Astrocyte (in vitro differentiated cells and primary cell): ENCODE data around the gene SYPL2. TPM values are rescaled to one million over a fixed set of nuclear protein-coding genes. Genes with fewer than 3 reads are reported as not detected.

Experiments used
- DNase-seq: peaks from one replicate; pipeline ENCODE4 v3.0.0-alpha.2; 2010; ENCODE audit warnings: low read depth
- FAIRE-seq: peaks from 2 replicates; lab custom pipeline; 2011; peaks lifted over from hg19 to GRCh38; lab: Jason Lieb, UNC
- H2AFZ ChIP-seq: 2 replicates; pipeline ENCODE4 v1.6.0; 2012; ENCODE audit warnings: low read depth, low read length, inconsistent platforms
- H3K27ac ChIP-seq: 2 replicates; pipeline ENCODE4 v1.5.1; 2011; ENCODE audit warnings: low read depth, low read length, inconsistent platforms
- H3K27me3 ChIP-seq: 2 replicates; pipeline ENCODE4 v1.6.0; 2011; ENCODE audit warnings: low read length, inconsistent platforms; ENCODE audit not compliant: insufficient read depth
- H3K36me3 ChIP-seq: 2 replicates; pipeline ENCODE4 v1.5.1; 2011; ENCODE audit warnings: low read length, inconsistent platforms; ENCODE audit not compliant: insufficient read depth
- H3K4me1 ChIP-seq: 2 replicates; pipeline ENCODE4 v1.5.1; 2011; ENCODE audit warnings: low read length, inconsistent platforms; ENCODE audit not compliant: insufficient read depth
- H3K4me2 ChIP-seq: 2 replicates; pipeline ENCODE4 v1.6.0; 2012; ENCODE audit warnings: low read length, inconsistent platforms
- H3K4me3 ChIP-seq: 2 replicates; pipeline ENCODE4 v1.5.1; 2011; ENCODE audit warnings: low read depth, mild to moderate bottlenecking, low read length, inconsistent platforms; ENCODE audit not compliant: insufficient read depth
- H3K79me2 ChIP-seq: 2 replicates; pipeline ENCODE4 v1.6.0; 2012; ENCODE audit warnings: mild to moderate bottlenecking, low read length, inconsistent platforms; ENCODE audit not compliant: insufficient read depth
- H3K9ac ChIP-seq: 2 replicates; pipeline ENCODE4 v1.6.0; 2012; ENCODE audit warnings: mild to moderate bottlenecking, low read length, inconsistent platforms
- H3K9me3 ChIP-seq: 2 replicates; pipeline ENCODE4 v1.5.1; 2012; ENCODE audit warnings: low read depth, mild to moderate bottlenecking, low read length, inconsistent platforms; ENCODE audit not compliant: insufficient read depth
- H4K20me1 ChIP-seq: 2 replicates; pipeline ENCODE4 v1.6.0; 2012; ENCODE audit warnings: low read length, inconsistent platforms; ENCODE audit not compliant: insufficient read depth
- H3K27ac Mint-ChIP-seq: one replicate; pipeline ENCODE4 v1.8.0; 2021; ENCODE audit warnings: mild to moderate bottlenecking, mixed read lengths; ENCODE audit not compliant: unreplicated experiment
- H3K27me3 Mint-ChIP-seq: one replicate; pipeline ENCODE4 v1.8.0; 2021; ENCODE audit warnings: low read depth, mixed read lengths; ENCODE audit not compliant: unreplicated experiment
- H3K36me3 Mint-ChIP-seq: one replicate; pipeline ENCODE4 v1.8.0; 2021; ENCODE audit warnings: low read depth, mixed read lengths; ENCODE audit not compliant: unreplicated experiment
- H3K4me1 Mint-ChIP-seq: one replicate; pipeline ENCODE4 v1.8.0; 2021; ENCODE audit warnings: low read depth, mixed read lengths; ENCODE audit not compliant: unreplicated experiment
- H3K4me3 Mint-ChIP-seq: one replicate; pipeline ENCODE4 v1.8.0; 2021; ENCODE audit warnings: mild to moderate bottlenecking, moderate library complexity, mixed read lengths; ENCODE audit not compliant: unreplicated experiment
- H3K9me3 Mint-ChIP-seq: one replicate; pipeline ENCODE4 v1.8.0; 2021; ENCODE audit warnings: mild to moderate bottlenecking, mixed read lengths; ENCODE audit not compliant: unreplicated experiment
- EZH2 ChIP-seq: IDR thresholded peaks from 2 replicates; pipeline ENCODE4 v1.6.1; 2012; ENCODE audit warnings: mild to moderate bottlenecking, low read length, inconsistent platforms; ENCODE audit not compliant: insufficient read depth
- total RNA-seq: library from RNA; stranded (reverse); gene quantifications from 2 replicates; pipeline ENCODE4 v1.2.1, GENCODE V29; 2021
- TF ChIP-seq, protein P1 (sequence below): IDR thresholded peaks from 2 replicates; pipeline ENCODE4 v1.5.1; 2011; ENCODE audit warnings: low read depth, mild to moderate bottlenecking, inconsistent platforms, low read length, moderate library complexity; ENCODE audit not compliant: insufficient read depth

The SYPL2 gene
- total RNA-seq, 1 donor from 2014 or later, result 0.70 TPM

DNA sequence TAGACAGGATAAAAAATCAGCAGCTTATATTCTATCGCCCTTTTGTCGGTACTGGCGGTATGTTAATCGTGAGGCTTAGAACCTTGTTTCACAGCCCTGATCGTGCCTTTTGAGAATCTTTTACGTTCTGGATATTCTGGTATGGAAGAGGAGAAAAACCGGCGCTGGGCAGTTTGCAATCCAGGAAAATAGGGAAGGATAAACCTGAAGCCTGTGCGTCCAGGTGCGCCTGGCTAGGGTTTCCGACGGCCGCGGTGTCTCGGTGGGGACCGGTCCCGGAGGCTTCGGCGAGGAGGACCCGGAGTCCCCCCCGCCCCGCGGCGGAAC lies 258 bp upstream of the SYPL2 start:
- H4K20me1 ChIP-seq, result no peaks in the 10 kb centered on the region
- peak overlapping the region; percentile 45 for H3K4me3 ChIP-seq
- DNase-seq (no peak), FAIRE-seq (no peak)
- Mint-ChIP-seq H3K4me3 (peak overlapping the region; percentile 74), H3K27ac (no peak overlapping the region), H3K36me3 (no peaks in the 10 kb centered on the region), H3K4me1 (peaks cover 1% of the 10 kb centered on the region), H3K9me3 (no peaks in the 10 kb centered on the region), H3K27me3 (peaks cover 53% of the 10 kb centered on the region)
- H3K79me2 ChIP-seq, result no peaks in the 10 kb centered on the region
- H3K36me3 ChIP-seq, result no peaks in the 10 kb centered on the region
- H3K4me2 ChIP-seq, result peak overlapping the region; percentile 79
- peaks cover 70% of the 10 kb centered on the region for H3K27me3 ChIP-seq
- no peak overlapping the region for H3K9ac ChIP-seq
- peak overlapping the region; percentile 82 for H2AFZ ChIP-seq
- no peaks in the 10 kb centered on the region for H3K9me3 ChIP-seq
- no peaks in the 10 kb centered on the region for H3K4me1 ChIP-seq
- TF ChIP-seq EZH2, result no peak
- TF ChIP-seq, protein P1, sequence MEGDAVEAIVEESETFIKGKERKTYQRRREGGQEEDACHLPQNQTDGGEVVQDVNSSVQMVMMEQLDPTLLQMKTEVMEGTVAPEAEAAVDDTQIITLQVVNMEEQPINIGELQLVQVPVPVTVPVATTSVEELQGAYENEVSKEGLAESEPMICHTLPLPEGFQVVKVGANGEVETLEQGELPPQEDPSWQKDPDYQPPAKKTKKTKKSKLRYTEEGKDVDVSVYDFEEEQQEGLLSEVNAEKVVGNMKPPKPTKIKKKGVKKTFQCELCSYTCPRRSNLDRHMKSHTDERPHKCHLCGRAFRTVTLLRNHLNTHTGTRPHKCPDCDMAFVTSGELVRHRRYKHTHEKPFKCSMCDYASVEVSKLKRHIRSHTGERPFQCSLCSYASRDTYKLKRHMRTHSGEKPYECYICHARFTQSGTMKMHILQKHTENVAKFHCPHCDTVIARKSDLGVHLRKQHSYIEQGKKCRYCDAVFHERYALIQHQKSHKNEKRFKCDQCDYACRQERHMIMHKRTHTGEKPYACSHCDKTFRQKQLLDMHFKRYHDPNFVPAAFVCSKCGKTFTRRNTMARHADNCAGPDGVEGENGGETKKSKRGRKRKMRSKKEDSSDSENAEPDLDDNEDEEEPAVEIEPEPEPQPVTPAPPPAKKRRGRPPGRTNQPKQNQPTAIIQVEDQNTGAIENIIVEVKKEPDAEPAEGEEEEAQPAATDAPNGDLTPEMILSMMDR, result no peak
- no peak overlapping the region for H3K27ac ChIP-seq

DNA sequence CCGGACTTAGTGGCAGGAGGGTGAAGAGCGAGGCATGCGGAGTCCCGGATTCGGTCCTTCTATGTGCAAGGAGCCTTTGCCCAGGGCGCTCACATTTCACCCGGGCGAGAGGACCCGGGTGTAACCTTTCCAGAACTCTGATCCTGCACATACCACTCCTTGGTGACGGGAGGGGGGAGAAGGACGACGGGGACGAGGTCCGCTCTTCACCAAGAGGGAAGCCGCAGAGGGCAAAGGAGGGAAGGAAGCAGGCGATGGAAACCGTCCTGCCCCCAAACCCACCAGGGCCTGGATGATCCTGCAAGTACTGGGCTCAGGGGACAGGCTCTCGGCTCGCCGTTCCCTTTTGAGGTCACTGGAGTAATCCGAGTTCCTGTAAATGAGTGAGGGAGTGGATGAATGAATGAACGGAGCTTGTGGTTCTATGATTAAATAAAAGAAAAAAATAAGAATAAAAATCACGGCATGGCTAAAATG lies 993 bp downstream of the SYPL2 start:
- H3K27ac ChIP-seq, result no peak overlapping the region
- no peaks in the 10 kb centered on the region for H3K79me2 ChIP-seq
- Mint-ChIP-seq H3K4me1 (peaks cover 1% of the 10 kb centered on the region), H3K27ac (no peak overlapping the region), H3K27me3 (peaks cover 48% of the 10 kb centered on the region), H3K36me3 (no peaks in the 10 kb centered on the region), H3K9me3 (no peaks in the 10 kb centered on the region), H3K4me3 (peak overlapping the region; percentile 74)
- peak overlapping the region; percentile 79 for H3K4me2 ChIP-seq
- peak; percentile 15 for TF ChIP-seq EZH2
- TF ChIP-seq, protein P1, result no peak
- no peaks in the 10 kb centered on the region for H3K9me3 ChIP-seq
- no peaks in the 10 kb centered on the region for H4K20me1 ChIP-seq
- no peak overlapping the region for H2AFZ ChIP-seq
- FAIRE-seq, result no peak
- peaks cover 79% of the 10 kb centered on the region for H3K27me3 ChIP-seq
- DNase-seq, result no peak
- no peaks in the 10 kb centered on the region for H3K36me3 ChIP-seq
- H3K4me3 ChIP-seq, result no peak overlapping the region
- no peaks in the 10 kb centered on the region for H3K4me1 ChIP-seq
- H3K9ac ChIP-seq, result no peak overlapping the region

DNA sequence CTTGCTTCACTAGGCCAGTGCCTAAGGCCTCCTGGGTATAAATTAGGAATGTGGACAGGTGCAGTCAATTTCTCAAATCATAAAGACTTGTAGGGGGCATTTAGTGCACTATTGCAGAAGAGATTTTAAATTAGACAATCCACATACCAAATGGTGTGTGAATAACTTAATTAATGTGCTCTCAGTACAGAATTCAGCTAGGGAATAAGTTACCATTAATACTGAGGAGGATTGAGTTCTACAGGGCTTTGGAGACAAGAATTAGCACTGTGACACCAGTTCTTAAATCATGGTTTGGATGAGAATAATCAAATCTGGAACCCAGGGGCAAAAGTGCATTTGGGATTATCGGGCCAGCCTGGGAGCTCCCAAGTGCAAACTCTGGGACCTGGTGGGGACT lies 1.7 kb downstream of the SYPL2 start:
- Mint-ChIP-seq H3K27me3 (peaks cover 47% of the 10 kb centered on the region), H3K4me3 (no peak overlapping the region), H3K36me3 (no peaks in the 10 kb centered on the region), H3K9me3 (no peaks in the 10 kb centered on the region), H3K4me1 (peaks cover 1% of the 10 kb centered on the region), H3K27ac (no peak overlapping the region)
- no peak overlapping the region for H3K9ac ChIP-seq
- H3K27ac ChIP-seq, result no peak overlapping the region
- H3K4me3 ChIP-seq, result no peak overlapping the region
- TF ChIP-seq, protein P1, result no peak
- no peak for TF ChIP-seq EZH2
- no peaks in the 10 kb centered on the region for H3K9me3 ChIP-seq
- no peaks in the 10 kb centered on the region for H3K4me1 ChIP-seq
- no peak for FAIRE-seq
- H3K36me3 ChIP-seq, result no peaks in the 10 kb centered on the region
- H3K79me2 ChIP-seq, result no peaks in the 10 kb centered on the region
- H3K27me3 ChIP-seq, result peaks cover 75% of the 10 kb centered on the region
- H2AFZ ChIP-seq, result no peak overlapping the region
- no peak overlapping the region for H3K4me2 ChIP-seq
- H4K20me1 ChIP-seq, result no peaks in the 10 kb centered on the region
- DNase-seq, result no peak
